ENCODE measurements around the gene SELENBP1. TPM values are rescaled to one million over a fixed set of nuclear protein-coding genes. Genes with fewer than 3 reads are reported as not detected.

The SELENBP1 gene
- total RNA-seq, 1 donor from 2014 or later = 102 TPM

DNA sequence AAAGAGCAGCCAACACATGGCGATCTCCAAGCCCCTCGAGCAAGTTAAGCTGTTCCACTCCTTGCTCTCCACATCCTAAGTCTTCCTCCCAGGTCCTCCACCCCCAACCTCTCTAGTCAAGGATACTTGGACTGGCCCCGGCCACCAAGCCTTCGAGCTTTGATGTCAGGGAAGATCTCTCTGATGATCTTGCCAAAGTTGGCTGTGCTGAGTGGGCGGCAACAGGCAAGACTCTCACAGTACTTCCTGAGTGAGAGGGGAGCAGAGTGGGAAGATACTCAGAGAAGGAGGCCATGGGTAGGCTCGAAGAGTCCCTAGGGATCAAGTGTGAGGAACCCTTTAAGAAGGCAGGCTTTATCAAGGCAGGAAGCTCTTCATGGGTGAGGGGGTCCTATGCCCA is 28.2 kb downstream of the SELENBP1 start:
- H3K27me3 ChIP-seq = no peaks in the 10 kb centered on the region
- intact Hi-C loops (cut with DNase I) = no loop called here
- peaks cover 13 to 27% of the 10 kb centered on the region in 2 donors for H3K36me3 ChIP-seq
- H3K4me3 ChIP-seq = no peak overlapping the region
- H3K9me3 ChIP-seq = no peaks in the 10 kb centered on the region
- no peak overlapping the region for H3K27ac ChIP-seq
- no peak for DNase-seq (ENCODE audit: low spot score in 2 of 2)
- TF ChIP-seq, protein P1, sequence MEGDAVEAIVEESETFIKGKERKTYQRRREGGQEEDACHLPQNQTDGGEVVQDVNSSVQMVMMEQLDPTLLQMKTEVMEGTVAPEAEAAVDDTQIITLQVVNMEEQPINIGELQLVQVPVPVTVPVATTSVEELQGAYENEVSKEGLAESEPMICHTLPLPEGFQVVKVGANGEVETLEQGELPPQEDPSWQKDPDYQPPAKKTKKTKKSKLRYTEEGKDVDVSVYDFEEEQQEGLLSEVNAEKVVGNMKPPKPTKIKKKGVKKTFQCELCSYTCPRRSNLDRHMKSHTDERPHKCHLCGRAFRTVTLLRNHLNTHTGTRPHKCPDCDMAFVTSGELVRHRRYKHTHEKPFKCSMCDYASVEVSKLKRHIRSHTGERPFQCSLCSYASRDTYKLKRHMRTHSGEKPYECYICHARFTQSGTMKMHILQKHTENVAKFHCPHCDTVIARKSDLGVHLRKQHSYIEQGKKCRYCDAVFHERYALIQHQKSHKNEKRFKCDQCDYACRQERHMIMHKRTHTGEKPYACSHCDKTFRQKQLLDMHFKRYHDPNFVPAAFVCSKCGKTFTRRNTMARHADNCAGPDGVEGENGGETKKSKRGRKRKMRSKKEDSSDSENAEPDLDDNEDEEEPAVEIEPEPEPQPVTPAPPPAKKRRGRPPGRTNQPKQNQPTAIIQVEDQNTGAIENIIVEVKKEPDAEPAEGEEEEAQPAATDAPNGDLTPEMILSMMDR (IDR thresholded peaks at IDR 0.05) = no peak
- H3K4me1 ChIP-seq = peaks cover 0 to 9% of the 10 kb centered on the region in 2 donors

DNA sequence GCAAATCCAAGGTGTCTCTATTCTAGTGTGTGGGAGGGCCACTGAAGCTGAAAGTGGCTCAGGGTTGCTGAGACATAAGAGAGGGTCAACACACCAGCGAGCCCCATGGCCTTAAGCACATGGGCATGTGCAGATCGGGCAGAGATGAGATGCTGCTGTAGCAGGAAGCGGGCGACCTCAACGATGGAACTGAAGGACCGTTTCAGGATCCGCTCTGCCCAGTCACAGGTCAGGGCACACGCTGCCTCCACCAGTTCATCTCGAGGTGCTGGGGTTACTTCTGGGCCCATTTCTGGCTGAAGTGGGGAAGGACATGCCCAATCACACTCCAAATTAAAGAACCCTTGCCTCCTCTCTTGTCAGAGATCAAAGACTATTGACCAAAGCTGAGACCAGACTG is 28.9 kb downstream of the SELENBP1 start:
- H3K9me3 ChIP-seq = no peaks in the 10 kb centered on the region
- H3K4me3 ChIP-seq = no peak overlapping the region
- H3K36me3 ChIP-seq = peaks cover 13 to 27% of the 10 kb centered on the region in 2 donors
- no peak overlapping the region for H3K27ac ChIP-seq
- TF ChIP-seq, protein P1 (IDR thresholded peaks at IDR 0.05) = no peak
- peaks cover 0 to 9% of the 10 kb centered on the region in 2 donors for H3K4me1 ChIP-seq
- DNase-seq (ENCODE audit: low spot score in 2 of 2) = no peak
- no peaks in the 10 kb centered on the region for H3K27me3 ChIP-seq
- intact Hi-C loops (cut with DNase I) = no loop called here

DNA sequence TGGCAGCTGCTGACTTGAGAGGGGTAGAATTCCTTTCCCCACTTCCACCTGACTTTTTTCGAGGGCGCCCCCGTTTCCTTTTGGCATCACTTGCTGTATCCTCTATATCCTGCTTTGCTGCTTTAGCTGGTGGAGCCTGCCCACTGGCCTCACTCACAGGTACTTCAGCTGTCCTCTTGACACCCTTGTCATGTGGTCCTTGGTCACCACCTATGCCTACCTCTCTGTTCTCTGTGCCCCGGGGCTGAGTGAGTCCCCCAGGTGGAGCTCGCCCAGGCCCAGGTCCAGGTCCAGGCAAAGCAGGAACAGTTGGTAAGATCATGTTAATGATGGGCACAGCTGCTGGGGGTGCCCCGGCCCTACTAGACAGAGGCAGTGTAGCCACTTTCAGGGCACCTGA is 29.9 kb downstream of the SELENBP1 start:
- Histone ChIP-seq H3K4me1 (peaks cover 0 to 6% of the 10 kb centered on the region in 2 donors), H3K27me3 (no peaks in the 10 kb centered on the region), H3K4me3 (no peak overlapping the region), H3K9me3 (no peaks in the 10 kb centered on the region), H3K36me3 (peaks cover 13 to 27% of the 10 kb centered on the region in 2 donors), H3K27ac (no peak overlapping the region)
- no peak for DNase-seq (ENCODE audit: low spot score in 2 of 2)
- TF ChIP-seq, protein P1 (IDR thresholded peaks at IDR 0.05) = no peak
- intact Hi-C loops (cut with DNase I) = no loop called here

DNA sequence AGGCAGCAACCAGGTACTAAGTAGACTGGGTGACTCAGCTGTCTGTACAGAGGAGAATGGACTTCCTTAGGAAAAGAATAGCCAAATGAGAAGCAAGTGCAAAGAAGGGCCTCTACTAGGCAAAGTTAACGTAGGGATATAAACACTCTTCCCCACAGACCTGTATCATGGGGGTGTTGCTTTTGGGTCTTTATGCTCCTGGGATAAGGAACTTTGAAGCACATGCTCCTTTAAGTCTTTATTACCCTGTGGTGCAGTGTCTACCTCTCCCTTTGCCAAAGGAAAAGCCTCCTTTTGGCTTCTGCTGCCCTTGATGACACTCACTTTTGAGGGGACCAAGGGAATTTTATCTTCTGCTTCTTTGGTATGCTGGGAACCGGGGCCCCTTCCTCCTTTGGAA is 30.5 kb downstream of the SELENBP1 start:
- intact Hi-C loops (cut with DNase I) = no loop called here
- no peaks in the 10 kb centered on the region for H3K27me3 ChIP-seq

DNA sequence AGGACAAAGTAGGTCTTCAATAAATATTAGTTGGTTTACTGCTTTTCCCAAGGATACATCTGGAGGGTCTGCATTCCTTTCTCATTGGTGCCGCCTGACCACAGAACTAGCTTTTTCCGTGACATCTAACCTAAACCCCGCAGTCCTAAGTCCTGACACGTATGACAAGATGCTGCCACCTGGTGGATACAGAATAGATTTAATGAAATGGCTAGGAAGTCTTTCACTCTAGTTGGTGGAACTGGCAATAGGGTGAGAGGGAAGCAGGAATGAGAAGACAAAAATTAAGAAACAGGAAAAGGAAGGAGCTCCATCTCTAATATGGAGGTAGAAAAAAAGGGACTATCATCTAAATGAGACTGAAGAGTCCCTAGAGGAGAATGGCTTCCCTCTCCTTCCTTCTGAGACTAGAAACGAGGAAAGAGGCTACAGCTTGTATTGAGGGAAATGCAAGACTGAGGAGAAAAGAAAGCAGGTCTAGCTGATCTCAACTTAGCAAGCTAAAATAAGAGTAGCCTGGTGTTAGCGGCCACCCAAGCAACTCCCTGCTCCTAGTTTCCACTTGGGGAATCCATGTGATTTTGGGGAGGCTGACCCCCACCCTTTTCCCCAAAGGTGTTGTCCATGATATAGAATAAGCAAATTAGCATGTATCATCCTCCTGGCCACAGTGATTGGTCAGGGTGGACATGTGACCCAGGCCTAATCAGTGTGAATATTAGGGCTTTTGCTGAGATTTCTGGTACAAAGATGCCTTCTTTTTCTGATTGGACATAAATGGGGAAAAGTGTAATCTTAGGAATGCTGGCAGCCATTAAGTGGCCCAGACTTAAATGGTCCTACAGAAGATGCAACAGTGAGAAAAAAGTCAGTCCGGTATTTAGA is 31.4 kb downstream of the SELENBP1 start:
- no peak for DNase-seq (ENCODE audit: low spot score in 2 of 2)
- Histone ChIP-seq H3K4me3 (no peak overlapping the region), H3K9me3 (no peaks in the 10 kb centered on the region), H3K27me3 (no peaks in the 10 kb centered on the region), H3K36me3 (peaks cover 13 to 27% of the 10 kb centered on the region in 2 donors), H3K27ac (peak overlapping the region; percentile 22 to 53), H3K4me1 (peaks cover 0 to 3% of the 10 kb centered on the region in 2 donors)
- intact Hi-C loops (cut with DNase I) = loop anchor here (1.0 kb wide), 1 partner anchor 40 kb away; no protein-coding TSS in a partner anchor
- TF ChIP-seq, protein P1 (IDR thresholded peaks at IDR 0.05) = peak; percentile 68 to 73 (median 69)

More for the DNA sequence above, 30.5 kb downstream of the SELENBP1 start:
- peaks cover 0 to 6% of the 10 kb centered on the region in 2 donors for H3K4me1 ChIP-seq
- H3K36me3 ChIP-seq = peaks cover 13 to 27% of the 10 kb centered on the region in 2 donors
- TF ChIP-seq, protein P1 (IDR thresholded peaks at IDR 0.05) = no peak
- no peak overlapping the region for H3K4me3 ChIP-seq
- H3K27ac ChIP-seq = no peak overlapping the region
- DNase-seq (ENCODE audit: low spot score in 2 of 2) = no peak
- no peaks in the 10 kb centered on the region for H3K9me3 ChIP-seq
